DMS53 (cell line): Measurements from ENCODE around the gene SLC25A33.
"Not testable (repeated sequence)": the region's sequence is repeated elsewhere in the genome, so short reads cannot be mapped to it uniquely, and the experiment has no call there.

Experiments
- DNase-seq: peaks from one replicate; lab custom pipeline; 2025; lab: John Stamatoyannopoulos, UW

Gene SLC25A33

GRCh38 chr1:9539165-9539828, at the start of gene SLC25A33:
Gene SLC25A33, plus strand, starts transcription at chr1:9539465. Its CDS starts 227 bp downstream, at chr1:9539692.
- DNase-seq, result peak; percentile 99

- peak; percentile 89 for DNase-seq
These were observed 48.5 kb upstream of the SLC25A33 start for GRCh38 chr1:9490605-9491339.

- DNase-seq, result no peak
These were observed 45.9 kb upstream of the SLC25A33 start for GRCh38 chr1:9493326-9493725.

GRCh38 chr1:9494936-9495758, 44.1 kb upstream of the SLC25A33 start:
- peak; percentile 83 for DNase-seq

GRCh38 chr1:9495854-9496374, 43.4 kb upstream of the SLC25A33 start:
- no peak for DNase-seq

GRCh38 chr1:9500756-9501754, 38.2 kb upstream of the SLC25A33 start:
- no peak for DNase-seq

GRCh38 chr1:9503001-9503675, 36.1 kb upstream of the SLC25A33 start:
- no peak for DNase-seq

- DNase-seq, result peak; percentile 66
These were observed 34.1 kb upstream of the SLC25A33 start for GRCh38 chr1:9505143-9505542.

GRCh38 chr1:9506901-9507300, 32.4 kb upstream of the SLC25A33 start:
- no peak for DNase-seq

GRCh38 chr1:9510130-9510529, 29.1 kb upstream of the SLC25A33 start:
- DNase-seq, result no peak

- DNase-seq, result not testable (repeated sequence)
These were observed 23.7 kb upstream of the SLC25A33 start for GRCh38 chr1:9515550-9515949.

GRCh38 chr1:9518454-9518998, 20.7 kb upstream of the SLC25A33 start:
- DNase-seq, result no peak

GRCh38 chr1:9520411-9520810, 18.9 kb upstream of the SLC25A33 start:
- no peak for DNase-seq

GRCh38 chr1:9529190-9529589, 10.1 kb upstream of the SLC25A33 start:
- DNase-seq, result peak; percentile 60

- DNase-seq, result no peak
These were observed 8.9 kb upstream of the SLC25A33 start for GRCh38 chr1:9530320-9530719.

- DNase-seq, result no peak
These were observed 4.3 kb upstream of the SLC25A33 start for GRCh38 chr1:9534953-9535352.

- no peak for DNase-seq
These were observed 3.0 kb upstream of the SLC25A33 start for GRCh38 chr1:9536301-9536700.

- peak; percentile 89 for DNase-seq
These were observed 1.2 kb upstream of the SLC25A33 start for GRCh38 chr1:9537863-9538668.

GRCh38 chr1:9538669-9539164, 548 bp upstream of the SLC25A33 start:
- no peak for DNase-seq
